GM19023 (cell line): ENCODE results near the gene SMYD3.
"Not testable (repeated sequence)": the region's sequence is repeated elsewhere in the genome, so short reads cannot be mapped to it uniquely, and the experiment has no call there.

Experiments
- ATAC-seq: cut with Tn5 transposase; IDR thresholded peaks from one replicate; pipeline ENCODE4 v1.9.1; 2021; ENCODE audit warnings: mild to moderate bottlenecking, moderate library complexity; ENCODE audit not compliant: unreplicated experiment

SMYD3 gene

GRCh38 chr1:245797592-245798348, 709.3 kb downstream of the SMYD3 start:
- ATAC-seq, result no peak

- ATAC-seq, result no peak
These were observed 715.4 kb downstream of the SMYD3 start for GRCh38 chr1:245791410-245792312.

- ATAC-seq, result no peak
These were observed 716.6 kb downstream of the SMYD3 start for GRCh38 chr1:245790441-245790840.

- ATAC-seq, result no peak
These were observed 718.2 kb downstream of the SMYD3 start for GRCh38 chr1:245788886-245789285.

GRCh38 chr1:245788269-245788668, 718.8 kb downstream of the SMYD3 start:
- ATAC-seq, result no peak

GRCh38 chr1:245786948-245787347, 720.1 kb downstream of the SMYD3 start:
- ATAC-seq, result no peak

- no peak for ATAC-seq
These were observed 727.0 kb downstream of the SMYD3 start for GRCh38 chr1:245779797-245780755.

GRCh38 chr1:245777752-245778151, 729.3 kb downstream of the SMYD3 start:
- ATAC-seq, result no peak

- no peak for ATAC-seq
These were observed 730.3 kb downstream of the SMYD3 start for GRCh38 chr1:245776694-245777332.

GRCh38 chr1:245776139-245776538, 730.9 kb downstream of the SMYD3 start:
- no peak for ATAC-seq

- not testable (repeated sequence) for ATAC-seq
These were observed 732.1 kb downstream of the SMYD3 start for GRCh38 chr1:245774931-245775330.

GRCh38 chr1:245774196-245774595, 732.9 kb downstream of the SMYD3 start:
- no peak for ATAC-seq

- no peak for ATAC-seq
These were observed 733.7 kb downstream of the SMYD3 start for GRCh38 chr1:245773344-245773743.

- no peak for ATAC-seq
These were observed 734.3 kb downstream of the SMYD3 start for GRCh38 chr1:245772739-245773138.

- ATAC-seq, result no peak
These were observed 734.8 kb downstream of the SMYD3 start for GRCh38 chr1:245772325-245772724.

GRCh38 chr1:245771511-245772281, 735.4 kb downstream of the SMYD3 start:
- ATAC-seq, result no peak

GRCh38 chr1:245770156-245770555, 736.9 kb downstream of the SMYD3 start:
- ATAC-seq, result no peak

GRCh38 chr1:245768596-245768995, 738.5 kb downstream of the SMYD3 start:
- ATAC-seq, result no peak

GRCh38 chr1:245765230-245766000, 741.7 kb downstream of the SMYD3 start:
- ATAC-seq, result no peak
